ENCODE measurements around the gene SPDYE4. TPM values are rescaled to one million over a fixed set of nuclear protein-coding genes. Genes with fewer than 3 reads are reported as not detected.

Gene SPDYE4
- total RNA-seq, 1 donor from 2014 or later: not detected

- DNase-seq: no peak
- no peaks in the 10 kb centered on the region for H3K9me3 ChIP-seq (replicated peaks)
- H3K36me3 ChIP-seq: no peaks in the 10 kb centered on the region
- no peak for TF ChIP-seq CTCF (IDR thresholded peaks at IDR 0.05; ENCODE audit: borderline replicate concordance)
- no peak overlapping the region for H3K4me3 ChIP-seq
- intact Hi-C loops (cut with micrococcal nuclease): no loop called here
- H3K27me3 ChIP-seq (ENCODE audit: low read depth): no peaks in the 10 kb centered on the region
- H3K4me1 ChIP-seq: peaks cover 6% of the 10 kb centered on the region
- H3K27ac ChIP-seq (replicated peaks): no peak overlapping the region
Observed at GRCh38 chr17:8729860-8730259, 28.5 kb downstream of the SPDYE4 start.

- Histone ChIP-seq H3K27me3 (ENCODE audit: low read depth) (no peaks in the 10 kb centered on the region), H3K9me3 (replicated peaks) (no peaks in the 10 kb centered on the region), H3K4me3 (no peak overlapping the region), H3K27ac (replicated peaks) (no peak overlapping the region), H3K4me1 (peaks cover 6% of the 10 kb centered on the region), H3K36me3 (no peaks in the 10 kb centered on the region)
- no peak for DNase-seq
- intact Hi-C loops (cut with micrococcal nuclease): no loop called here
- TF ChIP-seq CTCF (IDR thresholded peaks at IDR 0.05; ENCODE audit: borderline replicate concordance): no peak
Observed at GRCh38 chr17:8729421-8729820, 28.9 kb downstream of the SPDYE4 start.

GRCh38 chr17:8728971-8729370 is 29.4 kb downstream of the SPDYE4 start:
- no peak overlapping the region for H3K4me3 ChIP-seq
- TF ChIP-seq CTCF (IDR thresholded peaks at IDR 0.05; ENCODE audit: borderline replicate concordance): no peak

DNA sequence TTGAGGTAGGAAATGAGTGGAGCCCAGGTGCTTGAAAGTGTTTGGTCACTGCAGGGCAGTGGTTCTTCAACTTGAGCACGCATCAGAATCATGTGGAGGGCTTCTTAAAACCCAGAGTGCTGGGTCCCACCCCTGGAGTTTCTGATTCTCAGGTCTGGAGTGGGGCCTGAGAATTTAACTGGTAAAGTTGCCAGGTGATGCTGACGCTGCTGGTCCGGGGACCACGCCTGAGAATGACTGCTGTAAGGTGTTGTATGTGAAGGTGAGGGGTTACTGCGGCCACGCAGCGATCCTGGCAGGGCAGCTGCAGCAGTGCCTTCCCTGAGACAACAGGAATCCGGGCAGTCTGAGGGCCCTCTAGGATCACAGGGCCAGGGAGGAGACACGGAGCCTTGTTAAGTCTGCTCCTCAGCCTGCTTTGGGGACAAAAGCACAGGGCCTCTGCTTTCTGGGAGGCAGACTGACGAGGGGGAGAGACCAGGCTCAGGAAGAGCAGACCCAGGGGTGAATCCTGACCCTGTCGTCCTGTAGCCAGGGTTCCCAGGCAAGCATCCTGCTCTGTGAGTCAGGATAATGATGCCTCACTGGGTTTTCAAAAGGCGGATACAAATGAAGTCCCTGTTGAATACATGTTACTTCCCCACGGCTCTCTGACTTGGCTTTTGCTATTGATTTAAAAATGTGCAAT is 30.0 kb downstream of the SPDYE4 start:
- H3K4me1 ChIP-seq: peaks cover 6% of the 10 kb centered on the region
- no peaks in the 10 kb centered on the region for H3K36me3 ChIP-seq
- no peak overlapping the region for H3K4me3 ChIP-seq
- no peak for TF ChIP-seq CTCF (IDR thresholded peaks at IDR 0.05; ENCODE audit: borderline replicate concordance)
- no peak overlapping the region for H3K27ac ChIP-seq (replicated peaks)
- intact Hi-C loops (cut with micrococcal nuclease): no loop called here
- no peaks in the 10 kb centered on the region for H3K27me3 ChIP-seq (ENCODE audit: low read depth)
- no peaks in the 10 kb centered on the region for H3K9me3 ChIP-seq (replicated peaks)
- DNase-seq: no peak

More at GRCh38 chr17:8728971-8729370, 29.4 kb downstream of the SPDYE4 start:
- intact Hi-C loops (cut with micrococcal nuclease): no loop called here
- no peak for DNase-seq
- Histone ChIP-seq H3K36me3 (no peaks in the 10 kb centered on the region), H3K4me1 (peaks cover 6% of the 10 kb centered on the region), H3K27me3 (ENCODE audit: low read depth) (no peaks in the 10 kb centered on the region), H3K9me3 (replicated peaks) (no peaks in the 10 kb centered on the region), H3K27ac (replicated peaks) (no peak overlapping the region)

DNA sequence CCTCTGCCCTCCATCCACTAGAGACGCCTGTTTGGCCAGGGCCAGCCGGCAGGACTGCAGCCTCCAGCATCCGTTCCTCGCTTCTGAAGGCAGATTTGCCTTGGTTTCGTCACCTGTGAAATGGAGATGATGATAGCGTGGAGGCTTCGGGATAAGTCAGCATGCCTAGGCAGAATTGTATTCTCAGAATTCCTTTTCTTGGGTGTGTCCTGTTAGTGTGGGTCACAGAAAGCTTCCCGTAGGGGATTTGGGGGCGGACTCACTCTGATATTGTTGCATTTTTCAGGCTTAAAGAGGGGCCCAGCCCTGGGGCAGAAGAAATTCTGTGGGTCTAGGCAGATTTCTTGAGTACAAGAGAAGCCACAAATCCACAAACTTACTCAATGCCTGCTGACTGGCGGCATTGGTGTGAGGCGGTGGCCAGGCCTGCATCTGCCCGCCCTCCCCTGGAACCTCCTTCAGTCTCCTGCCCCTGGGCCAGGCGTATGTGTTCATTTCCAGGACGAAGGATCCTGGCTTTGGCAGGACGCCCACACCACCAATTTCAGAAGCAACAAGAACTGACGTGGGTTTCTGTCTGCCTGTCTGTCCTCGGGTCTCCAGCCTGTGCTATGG is 31.3 kb downstream of the SPDYE4 start:
- TF ChIP-seq CTCF (IDR thresholded peaks at IDR 0.05; ENCODE audit: borderline replicate concordance): no peak
- Histone ChIP-seq H3K36me3 (no peaks in the 10 kb centered on the region), H3K4me1 (no peaks in the 10 kb centered on the region), H3K27ac (replicated peaks) (no peak overlapping the region), H3K4me3 (no peak overlapping the region), H3K9me3 (replicated peaks) (no peaks in the 10 kb centered on the region), H3K27me3 (ENCODE audit: low read depth) (no peaks in the 10 kb centered on the region)
- no peak for DNase-seq
- intact Hi-C loops (cut with micrococcal nuclease): no loop called here

Data from left ventricle myocardium inferior (tissue), 1 donor.